ENCODE results near the gene CDC42BPG.
A peak's percentile ranks its signal among the peaks of the same experiment; 100 is the strongest.

The CDC42BPG gene

GRCh38 chr11:64888729-64889511, 44.5 kb upstream of the CDC42BPG start:
- Histone ChIP-seq H3K27me3 (ENCODE audit: control insufficient read depth in 2 of 2, insufficient read depth in 2 of 2, low read length in 2 of 2) (no peaks in the 10 kb centered on the region), H3K4me1 (ENCODE audit: control insufficient read depth in 2 of 2, insufficient read depth in 2 of 2, low read length in 2 of 2) (peaks cover 26 to 44% of the 10 kb centered on the region in 2 donors), H3K9ac (ENCODE audit: low read depth in 1 of 2, low read length in 2 of 2) (peak overlapping the region; percentile 63 to 98), H3K4me3 (ENCODE audit: low read length in 2 of 2) (peak overlapping the region; percentile 93 to 96), H3K27ac (ENCODE audit: low read depth in 2 of 2, low read length in 2 of 2) (peak overlapping the region; percentile 95 to 99), H3K36me3 (ENCODE audit: control insufficient read depth in 2 of 2, insufficient read depth in 2 of 2, low read length in 2 of 2) (peaks cover 19 to 21% of the 10 kb centered on the region in 2 donors), H3K9me3 (ENCODE audit: control insufficient read depth in 2 of 2, low read length in 2 of 2) (no peaks in the 10 kb centered on the region)

- H3K9me3 ChIP-seq (ENCODE audit: control insufficient read depth in 2 of 2, low read length in 2 of 2), result no peaks in the 10 kb centered on the region
- peaks cover 19 to 21% of the 10 kb centered on the region in 2 donors for H3K36me3 ChIP-seq (ENCODE audit: control insufficient read depth in 2 of 2, insufficient read depth in 2 of 2, low read length in 2 of 2)
- H3K4me3 ChIP-seq (ENCODE audit: low read length in 2 of 2), result peak overlapping the region; percentile 42 to 60
- no peaks in the 10 kb centered on the region for H3K27me3 ChIP-seq (ENCODE audit: control insufficient read depth in 2 of 2, insufficient read depth in 2 of 2, low read length in 2 of 2)
- H3K4me1 ChIP-seq (ENCODE audit: control insufficient read depth in 2 of 2, insufficient read depth in 2 of 2, low read length in 2 of 2), result peaks cover 21 to 39% of the 10 kb centered on the region in 2 donors
- peak overlapping the region; percentile 95 to 99 for H3K27ac ChIP-seq (ENCODE audit: low read depth in 2 of 2, low read length in 2 of 2)
- peak overlapping the region; percentile 36 to 98 for H3K9ac ChIP-seq (ENCODE audit: low read depth in 1 of 2, low read length in 2 of 2)
These were observed 43.9 kb upstream of the CDC42BPG start for GRCh38 chr11:64888406-64888728.

- no peaks in the 10 kb centered on the region for H3K9me3 ChIP-seq (ENCODE audit: control insufficient read depth in 2 of 2, low read length in 2 of 2)
- H3K36me3 ChIP-seq (ENCODE audit: control insufficient read depth in 2 of 2, insufficient read depth in 2 of 2, low read length in 2 of 2), result peaks cover 19 to 21% of the 10 kb centered on the region in 2 donors
- H3K27ac ChIP-seq (ENCODE audit: low read depth in 2 of 2, low read length in 2 of 2), result peak overlapping the region; percentile 95 to 99
- peaks cover 19 to 39% of the 10 kb centered on the region in 2 donors for H3K4me1 ChIP-seq (ENCODE audit: control insufficient read depth in 2 of 2, insufficient read depth in 2 of 2, low read length in 2 of 2)
- no peaks in the 10 kb centered on the region for H3K27me3 ChIP-seq (ENCODE audit: control insufficient read depth in 2 of 2, insufficient read depth in 2 of 2, low read length in 2 of 2)
- H3K9ac ChIP-seq (ENCODE audit: low read depth in 1 of 2, low read length in 2 of 2), result peak overlapping the region; percentile 50 to 74
- H3K4me3 ChIP-seq (ENCODE audit: low read length in 2 of 2), result peak overlapping the region; percentile 42 to 60
These were observed 43.4 kb upstream of the CDC42BPG start for GRCh38 chr11:64887757-64888405.

- Histone ChIP-seq H3K27ac (ENCODE audit: low read depth in 2 of 2, low read length in 2 of 2) (peak overlapping the region; percentile 95 to 99), H3K27me3 (ENCODE audit: control insufficient read depth in 2 of 2, insufficient read depth in 2 of 2, low read length in 2 of 2) (no peaks in the 10 kb centered on the region), H3K9ac (ENCODE audit: low read depth in 1 of 2, low read length in 2 of 2) (peak overlapping the region; percentile 47 to 50), H3K9me3 (ENCODE audit: control insufficient read depth in 2 of 2, low read length in 2 of 2) (no peaks in the 10 kb centered on the region), H3K4me3 (ENCODE audit: low read length in 2 of 2) (peak overlapping the region; percentile 42 to 48), H3K36me3 (ENCODE audit: control insufficient read depth in 2 of 2, insufficient read depth in 2 of 2, low read length in 2 of 2) (peaks cover 17% of the 10 kb centered on the region in 2 donors), H3K4me1 (ENCODE audit: control insufficient read depth in 2 of 2, insufficient read depth in 2 of 2, low read length in 2 of 2) (peaks cover 19 to 39% of the 10 kb centered on the region in 2 donors)
These were observed 42.8 kb upstream of the CDC42BPG start for GRCh38 chr11:64887234-64887756.

- H3K27ac ChIP-seq (ENCODE audit: low read depth in 2 of 2, low read length in 2 of 2), result peak overlapping the region; percentile 50 to 61
- H3K9me3 ChIP-seq (ENCODE audit: control insufficient read depth in 2 of 2, low read length in 2 of 2), result no peaks in the 10 kb centered on the region
- H3K4me1 ChIP-seq (ENCODE audit: control insufficient read depth in 2 of 2, insufficient read depth in 2 of 2, low read length in 2 of 2), result peaks cover 19 to 40% of the 10 kb centered on the region in 2 donors
- no peaks in the 10 kb centered on the region for H3K27me3 ChIP-seq (ENCODE audit: control insufficient read depth in 2 of 2, insufficient read depth in 2 of 2, low read length in 2 of 2)
- H3K9ac ChIP-seq (ENCODE audit: low read depth in 1 of 2, low read length in 2 of 2), result peak overlapping the region in 1 of 2 donors; percentile 21
- no peak overlapping the region for H3K4me3 ChIP-seq (ENCODE audit: low read length in 2 of 2)
- H3K36me3 ChIP-seq (ENCODE audit: control insufficient read depth in 2 of 2, insufficient read depth in 2 of 2, low read length in 2 of 2), result peaks cover 4 to 6% of the 10 kb centered on the region in 2 donors
These were observed 41.2 kb upstream of the CDC42BPG start for GRCh38 chr11:64885367-64886286.

GRCh38 chr11:64884019-64884418, 39.6 kb upstream of the CDC42BPG start:
- Histone ChIP-seq H3K9ac (ENCODE audit: low read depth in 1 of 2, low read length in 2 of 2) (no peak overlapping the region), H3K4me1 (ENCODE audit: control insufficient read depth in 2 of 2, insufficient read depth in 2 of 2, low read length in 2 of 2) (peaks cover 24 to 38% of the 10 kb centered on the region in 2 donors), H3K4me3 (ENCODE audit: low read length in 2 of 2) (no peak overlapping the region), H3K27ac (ENCODE audit: low read depth in 2 of 2, low read length in 2 of 2) (no peak overlapping the region), H3K27me3 (ENCODE audit: control insufficient read depth in 2 of 2, insufficient read depth in 2 of 2, low read length in 2 of 2) (no peaks in the 10 kb centered on the region), H3K9me3 (ENCODE audit: control insufficient read depth in 2 of 2, low read length in 2 of 2) (no peaks in the 10 kb centered on the region), H3K36me3 (ENCODE audit: control insufficient read depth in 2 of 2, insufficient read depth in 2 of 2, low read length in 2 of 2) (no peaks in the 10 kb centered on the region)

- H3K27ac ChIP-seq (ENCODE audit: low read depth in 2 of 2, low read length in 2 of 2), result no peak overlapping the region
- no peaks in the 10 kb centered on the region for H3K36me3 ChIP-seq (ENCODE audit: control insufficient read depth in 2 of 2, insufficient read depth in 2 of 2, low read length in 2 of 2)
- H3K9me3 ChIP-seq (ENCODE audit: control insufficient read depth in 2 of 2, low read length in 2 of 2), result no peaks in the 10 kb centered on the region
- no peak overlapping the region for H3K4me3 ChIP-seq (ENCODE audit: low read length in 2 of 2)
- no peak overlapping the region for H3K9ac ChIP-seq (ENCODE audit: low read depth in 1 of 2, low read length in 2 of 2)
- H3K27me3 ChIP-seq (ENCODE audit: control insufficient read depth in 2 of 2, insufficient read depth in 2 of 2, low read length in 2 of 2), result no peaks in the 10 kb centered on the region
- peaks cover 23 to 35% of the 10 kb centered on the region in 2 donors for H3K4me1 ChIP-seq (ENCODE audit: control insufficient read depth in 2 of 2, insufficient read depth in 2 of 2, low read length in 2 of 2)
These were observed 39.1 kb upstream of the CDC42BPG start for GRCh38 chr11:64883575-64883974.

GRCh38 chr11:64882243-64882642, 37.8 kb upstream of the CDC42BPG start:
- Histone ChIP-seq H3K4me1 (ENCODE audit: control insufficient read depth in 2 of 2, insufficient read depth in 2 of 2, low read length in 2 of 2) (peaks cover 18 to 28% of the 10 kb centered on the region in 2 donors), H3K36me3 (ENCODE audit: control insufficient read depth in 2 of 2, insufficient read depth in 2 of 2, low read length in 2 of 2) (no peaks in the 10 kb centered on the region), H3K4me3 (ENCODE audit: low read length in 2 of 2) (no peak overlapping the region), H3K9ac (ENCODE audit: low read depth in 1 of 2, low read length in 2 of 2) (no peak overlapping the region), H3K27ac (ENCODE audit: low read depth in 2 of 2, low read length in 2 of 2) (no peak overlapping the region), H3K9me3 (ENCODE audit: control insufficient read depth in 2 of 2, low read length in 2 of 2) (no peaks in the 10 kb centered on the region), H3K27me3 (ENCODE audit: control insufficient read depth in 2 of 2, insufficient read depth in 2 of 2, low read length in 2 of 2) (no peaks in the 10 kb centered on the region)

- H3K9ac ChIP-seq (ENCODE audit: low read depth in 1 of 2, low read length in 2 of 2), result no peak overlapping the region
- no peak overlapping the region for H3K4me3 ChIP-seq (ENCODE audit: low read length in 2 of 2)
- H3K27me3 ChIP-seq (ENCODE audit: control insufficient read depth in 2 of 2, insufficient read depth in 2 of 2, low read length in 2 of 2), result no peaks in the 10 kb centered on the region
- peaks cover 25 to 33% of the 10 kb centered on the region in 2 donors for H3K4me1 ChIP-seq (ENCODE audit: control insufficient read depth in 2 of 2, insufficient read depth in 2 of 2, low read length in 2 of 2)
- no peaks in the 10 kb centered on the region for H3K36me3 ChIP-seq (ENCODE audit: control insufficient read depth in 2 of 2, insufficient read depth in 2 of 2, low read length in 2 of 2)
- no peaks in the 10 kb centered on the region for H3K9me3 ChIP-seq (ENCODE audit: control insufficient read depth in 2 of 2, low read length in 2 of 2)
- H3K27ac ChIP-seq (ENCODE audit: low read depth in 2 of 2, low read length in 2 of 2), result no peak overlapping the region
These were observed 37.0 kb upstream of the CDC42BPG start for GRCh38 chr11:64881476-64881875.

Data from mucosa of rectum (tissue), 2 donors.